Adrenal gland (tissue), 5 donors: ENCODE measurements around the gene TIGD1.

Experiments used
- CTCF ChIP-seq, 6 experiments: fragments of 450-650 bp in 4 of 6; fragments of 200-600 bp in 2 of 6; sonication (generic) in 1 of 6; IDR thresholded peaks; 1 replicate in 5 of 6; 2 replicates in 1 of 6; pipeline versions ENCODE4 v1.5.1 to v1.8.0; 2016 to 2021; ENCODE audit warnings: antibody characterized with exemption in 6 of 6, mild to moderate bottlenecking in 2 of 6, moderate library complexity in 1 of 6
- POLR2A ChIP-seq, 2 donors: fragments of 450-650 bp; IDR thresholded peaks; one replicate each; pipeline ENCODE4 v1.6.1; 2017; ENCODE audit warnings: antibody characterized with exemption in 2 of 2, mild to moderate bottlenecking in 2 of 2, moderate library complexity in 1 of 2
- donor health status: DM: no; HTN: no; CAD: no.

GRCh38 chr2:232551250-232551638 is 887 bp upstream of the TIGD1 start:
- TF ChIP-seq CTCF (IDR thresholded peaks at IDR 0.05) (no peak), POLR2A (IDR thresholded peaks at IDR 0.05) (no peak)
